Naive B cell (primary cell): Measurements from ENCODE around the gene CMSS1. TPM values are rescaled to one million over a fixed set of nuclear protein-coding genes. Genes with fewer than 3 reads are reported as not detected.
A peak's percentile ranks its signal among the peaks of the same experiment; 100 is the strongest.

Experiments used
- ATAC-seq, 2 donors: fragments of 150-1000 bp; cut with Tn5 transposase; 2 replicates each; pipeline ENCODE4 v1.10.0; 2021; ENCODE audit warnings: low read depth in 2 of 2, mild to moderate bottlenecking in 2 of 2, moderate library complexity in 2 of 2
- DNase-seq: peaks from one replicate; pipeline ENCODE4 v3.0.0; 2022
- H3K27ac Mint-ChIP-seq, 6 donors: one replicate each; pipeline ENCODE4 v1.8.0; 2020 to 2022; ENCODE audit warnings: mild to moderate bottlenecking in 6 of 6, mixed read lengths in 6 of 6, moderate library complexity in 5 of 6, inconsistent platforms in 2 of 6
- H3K27me3 Mint-ChIP-seq, 3 donors: one replicate each; pipeline ENCODE4 v1.8.0; 2021 to 2022; ENCODE audit warnings: mixed read lengths in 3 of 3, mild to moderate bottlenecking in 1 of 3
- H3K36me3 Mint-ChIP-seq, 2 donors: one replicate each; pipeline ENCODE4 v1.8.0; 2020 to 2022; ENCODE audit warnings: mixed read lengths in 2 of 2, inconsistent platforms in 1 of 2, mild to moderate bottlenecking in 1 of 2
- H3K4me1 Mint-ChIP-seq, 3 donors: one replicate each; pipeline ENCODE4 v1.8.0; 2020 to 2022; ENCODE audit warnings: mixed read lengths in 3 of 3, inconsistent platforms in 1 of 3, mild to moderate bottlenecking in 1 of 3, moderate library complexity in 1 of 3
- H3K4me3 Mint-ChIP-seq, 8 donors: one replicate each; pipeline ENCODE4 v1.8.0; 2020 to 2022; ENCODE audit warnings: mild to moderate bottlenecking in 8 of 8, mixed read lengths in 8 of 8, moderate library complexity in 8 of 8, inconsistent platforms in 2 of 8
- H3K9me3 Mint-ChIP-seq, 7 donors: one replicate each; pipeline ENCODE4 v1.8.0; 2020 to 2022; ENCODE audit warnings: mixed read lengths in 7 of 7, mild to moderate bottlenecking in 5 of 7, inconsistent platforms in 2 of 7, moderate library complexity in 1 of 7
- polyA plus RNA-seq, 6 donors: library from polyadenylated mRNA; unstranded; fragments of 300-500 nt; fragmentation: Illumina TruSeq; gene quantifications; one replicate each; pipeline ENCODE4 v1.2.3, GENCODE V29; 2021; ENCODE audit warnings: low read depth in 6 of 6

The CMSS1 gene
- polyA plus RNA-seq, 6 donors from 2014 or later: 18.6 to 80.3 (median 26.7) TPM

DNA sequence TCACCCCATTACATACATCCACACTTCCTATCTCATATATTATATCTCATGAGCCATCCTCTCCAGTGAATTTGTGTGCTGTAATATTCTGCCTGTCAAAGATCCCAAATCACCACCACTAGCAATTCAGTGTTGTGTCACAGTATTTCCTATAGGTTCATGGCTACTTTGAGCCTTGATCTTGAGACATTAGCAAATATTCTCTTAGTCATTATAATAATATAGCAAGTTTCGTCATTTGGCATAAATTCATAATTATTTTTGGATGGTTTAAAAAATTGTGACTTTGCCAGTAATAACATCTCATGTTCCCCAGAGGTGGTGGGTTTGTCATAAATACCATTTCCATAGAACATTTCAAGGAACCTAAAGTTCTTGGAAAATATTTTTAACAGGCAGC lies 47.7 kb downstream of the CMSS1 start:
- ATAC-seq (no peak), DNase-seq (no peak)
- H3K4me1 Mint-ChIP-seq: peaks cover 5 to 14% (median 8%) of the 10 kb centered on the region in 3 donors
- H3K4me3 Mint-ChIP-seq: no peak overlapping the region
- no peaks in the 10 kb centered on the region for H3K27me3 Mint-ChIP-seq
- H3K9me3 Mint-ChIP-seq: no peaks in the 10 kb centered on the region
- no peaks in the 10 kb centered on the region for H3K36me3 Mint-ChIP-seq
- peak overlapping the region in 1 of 6 donors; percentile 45 for H3K27ac Mint-ChIP-seq

DNA sequence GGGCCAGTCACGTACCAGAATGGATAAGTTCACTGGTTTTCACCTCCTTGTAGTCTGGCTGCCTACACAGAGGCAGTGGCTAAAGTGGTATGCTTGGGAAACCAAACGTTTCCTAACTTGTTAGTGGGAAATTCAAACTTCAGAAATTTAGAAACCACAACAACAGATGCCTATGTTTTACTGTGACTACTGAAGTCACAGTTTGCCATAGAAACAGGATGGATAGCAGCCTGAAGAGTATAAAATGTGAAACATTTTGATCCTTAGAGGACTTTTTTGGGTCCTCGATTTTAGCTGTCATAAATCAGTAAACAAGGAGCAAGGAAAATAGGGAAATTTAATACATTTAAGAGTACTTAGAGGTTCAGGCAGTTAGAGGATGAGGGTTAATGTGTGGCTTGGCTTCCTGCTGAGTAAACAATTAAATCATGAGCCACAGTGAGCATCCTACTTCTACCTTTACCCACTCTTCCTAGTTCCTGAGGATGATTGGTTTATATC lies 48.6 kb downstream of the CMSS1 start:
- Mint-ChIP-seq H3K36me3 (no peaks in the 10 kb centered on the region), H3K9me3 (no peaks in the 10 kb centered on the region), H3K27ac (peak overlapping the region in 1 of 6 donors; percentile 3), H3K4me3 (no peak overlapping the region), H3K27me3 (no peaks in the 10 kb centered on the region), H3K4me1 (peaks cover 5 to 14% (median 8%) of the 10 kb centered on the region in 3 donors)
- DNase-seq (no peak), ATAC-seq (no peak)

DNA sequence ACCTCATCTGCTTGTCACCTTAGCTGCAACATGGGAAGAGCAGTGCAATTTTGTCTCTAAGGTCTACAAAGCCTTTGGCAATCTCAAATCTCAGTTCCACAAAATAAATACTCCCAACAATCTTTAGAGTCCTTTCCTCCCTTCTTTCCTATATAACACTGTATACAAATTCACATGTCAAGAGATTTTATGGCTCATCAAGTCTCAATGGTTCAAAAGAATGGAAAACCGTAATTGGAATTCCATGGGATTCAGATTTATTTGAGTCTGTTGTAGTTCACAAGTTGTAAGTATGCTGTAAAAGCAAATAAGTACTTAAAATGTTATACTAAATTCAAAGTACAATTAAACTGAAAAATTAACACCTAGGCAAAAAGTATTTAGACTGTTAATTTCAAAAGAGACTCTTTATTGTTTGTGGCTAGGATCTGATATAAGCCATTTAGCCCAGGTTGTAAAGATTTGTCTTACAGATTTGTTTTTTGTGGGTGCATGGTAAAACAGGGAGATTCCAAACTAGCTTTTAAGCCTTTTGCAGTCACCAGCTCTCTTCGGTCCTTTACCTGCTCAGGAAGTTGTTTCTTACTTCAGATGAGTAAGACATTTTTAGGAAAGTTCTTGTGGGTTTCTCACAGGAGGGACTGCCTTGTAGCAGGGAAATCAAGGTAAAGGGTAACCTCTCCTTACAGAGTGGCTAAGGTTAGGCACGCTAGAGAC lies 50.1 kb downstream of the CMSS1 start:
- Mint-ChIP-seq H3K4me3 (no peak overlapping the region), H3K9me3 (no peaks in the 10 kb centered on the region), H3K4me1 (peaks cover 8 to 14% (median 10%) of the 10 kb centered on the region in 3 donors), H3K27ac (peak overlapping the region in 2 of 6 donors; percentile 3 to 75), H3K36me3 (no peaks in the 10 kb centered on the region), H3K27me3 (no peaks in the 10 kb centered on the region)
- no peak for ATAC-seq
- no peak for DNase-seq

DNA sequence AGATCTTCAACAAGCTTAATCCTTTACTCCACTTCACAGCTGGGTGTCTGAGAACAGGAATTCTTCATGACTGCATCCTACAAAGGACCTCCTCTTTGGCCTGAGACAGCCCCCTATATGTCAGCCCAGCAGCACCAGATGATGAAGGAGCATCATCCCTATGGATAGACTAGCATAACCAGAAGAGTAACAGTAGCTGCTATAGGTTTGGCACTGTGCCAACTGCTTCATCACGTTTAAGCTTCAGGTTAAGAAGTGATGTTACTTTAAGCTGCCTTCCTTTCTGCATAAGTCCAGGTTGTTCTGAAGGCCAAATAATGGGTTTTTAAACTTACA lies 50.6 kb downstream of the CMSS1 start:
- DNase-seq: no peak
- Mint-ChIP-seq H3K36me3 (no peaks in the 10 kb centered on the region), H3K9me3 (no peaks in the 10 kb centered on the region), H3K27me3 (no peaks in the 10 kb centered on the region), H3K4me1 (peaks cover 8 to 14% (median 10%) of the 10 kb centered on the region in 3 donors), H3K4me3 (no peak overlapping the region), H3K27ac (no peak overlapping the region)
- ATAC-seq: no peak

DNA sequence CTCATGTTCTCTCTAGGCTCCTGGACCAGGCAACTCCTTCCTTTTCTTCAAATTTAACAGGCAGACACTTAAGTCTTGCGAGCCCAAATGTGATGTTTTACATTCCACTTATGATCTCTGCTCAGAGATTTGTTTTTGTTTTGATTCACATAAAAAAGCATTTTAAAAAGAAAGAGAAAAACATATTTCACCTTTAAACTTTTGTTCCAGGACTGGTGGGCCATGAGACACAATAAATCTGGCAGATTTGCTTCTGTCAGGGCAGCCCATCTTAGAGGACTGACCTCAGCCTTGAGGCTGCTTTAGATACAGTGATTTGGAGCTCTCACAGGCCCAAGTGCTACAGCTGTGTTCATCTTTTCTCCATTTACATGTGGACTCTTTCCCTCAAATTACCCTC lies 52.0 kb downstream of the CMSS1 start:
- no peak overlapping the region for H3K4me3 Mint-ChIP-seq
- no peak for DNase-seq
- H3K4me1 Mint-ChIP-seq: peaks cover 8 to 14% (median 10%) of the 10 kb centered on the region in 3 donors
- H3K27ac Mint-ChIP-seq: no peak overlapping the region
- no peaks in the 10 kb centered on the region for H3K9me3 Mint-ChIP-seq
- ATAC-seq: no peak
- no peaks in the 10 kb centered on the region for H3K27me3 Mint-ChIP-seq
- no peaks in the 10 kb centered on the region for H3K36me3 Mint-ChIP-seq

DNA sequence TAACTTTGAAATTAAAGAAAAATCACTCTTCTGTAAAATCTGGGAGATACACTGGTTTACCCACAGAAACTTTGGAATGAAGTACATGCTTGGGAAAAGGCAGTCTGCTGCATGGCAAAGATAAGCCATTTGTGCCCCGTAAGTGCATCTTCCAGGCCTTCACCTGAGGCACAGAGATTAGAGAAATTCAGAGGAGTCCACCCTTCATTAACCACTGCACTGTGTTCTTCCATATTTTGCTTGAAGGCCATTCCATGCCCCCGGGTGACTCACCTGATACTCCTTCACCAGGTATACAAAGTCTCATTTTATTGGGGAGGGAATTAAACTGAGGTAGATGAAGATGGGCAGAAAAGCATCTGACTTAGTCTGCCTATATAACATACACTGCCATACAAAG lies 53.0 kb downstream of the CMSS1 start:
- H3K27ac Mint-ChIP-seq: peak overlapping the region in 1 of 6 donors; percentile 49
- H3K27me3 Mint-ChIP-seq: no peaks in the 10 kb centered on the region
- H3K36me3 Mint-ChIP-seq: no peaks in the 10 kb centered on the region

DNA sequence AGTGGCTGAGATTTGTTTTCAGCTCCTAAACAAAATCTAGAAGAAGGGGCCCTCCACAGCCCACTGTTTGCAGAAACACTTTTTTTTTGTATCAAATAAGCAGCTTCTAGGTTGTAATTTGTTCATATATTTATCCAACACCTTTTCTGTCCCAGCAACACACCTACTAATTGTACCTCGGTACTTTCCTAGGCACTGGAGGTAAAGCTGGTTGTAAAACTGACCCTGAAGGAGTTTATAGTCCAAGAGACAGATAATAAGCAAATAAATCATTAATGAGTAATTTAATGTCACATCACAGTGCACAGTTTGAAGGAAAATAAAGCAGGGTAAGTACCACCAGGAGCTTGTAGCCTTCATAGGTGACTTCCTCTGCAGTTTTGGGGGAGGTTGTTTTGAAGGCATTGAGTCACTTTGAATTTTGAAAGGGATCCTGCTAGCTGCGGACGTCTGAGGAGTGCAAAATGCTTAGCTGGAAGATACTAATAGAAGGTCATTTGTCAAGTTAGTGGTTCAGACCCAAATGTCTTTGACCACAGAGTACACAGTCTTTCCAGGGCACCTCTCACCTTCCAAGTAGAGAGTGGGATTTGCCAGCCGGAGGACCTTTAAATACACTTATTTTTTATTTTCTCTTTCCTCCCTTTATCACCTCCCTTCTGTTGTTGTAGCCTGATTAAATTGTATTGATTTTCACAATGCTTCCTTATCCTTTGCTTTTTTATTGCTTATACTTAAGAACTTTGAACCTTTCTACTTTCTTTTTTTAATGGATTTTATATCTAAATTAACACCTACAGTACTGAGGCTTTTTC lies 53.8 kb downstream of the CMSS1 start:
- Mint-ChIP-seq H3K36me3 (no peaks in the 10 kb centered on the region), H3K4me3 (peak overlapping the region in 1 of 8 donors; percentile 30), H3K27me3 (no peaks in the 10 kb centered on the region), H3K9me3 (no peaks in the 10 kb centered on the region), H3K4me1 (peaks cover 6 to 13% (median 8%) of the 10 kb centered on the region in 3 donors), H3K27ac (peak overlapping the region in 1 of 6 donors; percentile 74)
- DNase-seq: no peak
- no peak for ATAC-seq

More for the DNA sequence above, 53.0 kb downstream of the CMSS1 start:
- peaks cover 10 to 14% (median 13%) of the 10 kb centered on the region in 3 donors for H3K4me1 Mint-ChIP-seq
- H3K9me3 Mint-ChIP-seq: no peaks in the 10 kb centered on the region
- H3K4me3 Mint-ChIP-seq: no peak overlapping the region
- DNase-seq (no peak), ATAC-seq (no peak)

DNA sequence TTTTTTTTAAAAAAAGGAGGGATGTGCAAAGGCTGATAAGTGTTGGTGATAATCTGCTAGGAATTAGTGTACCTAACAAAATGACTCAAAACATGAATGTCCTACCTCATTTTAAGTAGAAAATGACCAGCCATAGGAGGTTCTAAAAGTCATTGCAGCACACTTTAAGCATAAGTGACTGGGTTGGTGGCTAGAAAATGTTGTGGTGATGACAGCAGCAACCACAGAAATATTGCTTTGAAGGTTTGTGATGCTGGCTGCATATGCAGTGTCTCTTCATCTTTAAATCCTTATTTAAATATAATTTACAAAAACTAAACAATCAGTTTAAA lies 55.2 kb downstream of the CMSS1 start:
- Mint-ChIP-seq H3K9me3 (no peaks in the 10 kb centered on the region), H3K4me3 (no peak overlapping the region), H3K27ac (no peak overlapping the region), H3K36me3 (no peaks in the 10 kb centered on the region), H3K27me3 (no peaks in the 10 kb centered on the region), H3K4me1 (peaks cover 9 to 14% (median 13%) of the 10 kb centered on the region in 3 donors)
- no peak for DNase-seq
- ATAC-seq: no peak

DNA sequence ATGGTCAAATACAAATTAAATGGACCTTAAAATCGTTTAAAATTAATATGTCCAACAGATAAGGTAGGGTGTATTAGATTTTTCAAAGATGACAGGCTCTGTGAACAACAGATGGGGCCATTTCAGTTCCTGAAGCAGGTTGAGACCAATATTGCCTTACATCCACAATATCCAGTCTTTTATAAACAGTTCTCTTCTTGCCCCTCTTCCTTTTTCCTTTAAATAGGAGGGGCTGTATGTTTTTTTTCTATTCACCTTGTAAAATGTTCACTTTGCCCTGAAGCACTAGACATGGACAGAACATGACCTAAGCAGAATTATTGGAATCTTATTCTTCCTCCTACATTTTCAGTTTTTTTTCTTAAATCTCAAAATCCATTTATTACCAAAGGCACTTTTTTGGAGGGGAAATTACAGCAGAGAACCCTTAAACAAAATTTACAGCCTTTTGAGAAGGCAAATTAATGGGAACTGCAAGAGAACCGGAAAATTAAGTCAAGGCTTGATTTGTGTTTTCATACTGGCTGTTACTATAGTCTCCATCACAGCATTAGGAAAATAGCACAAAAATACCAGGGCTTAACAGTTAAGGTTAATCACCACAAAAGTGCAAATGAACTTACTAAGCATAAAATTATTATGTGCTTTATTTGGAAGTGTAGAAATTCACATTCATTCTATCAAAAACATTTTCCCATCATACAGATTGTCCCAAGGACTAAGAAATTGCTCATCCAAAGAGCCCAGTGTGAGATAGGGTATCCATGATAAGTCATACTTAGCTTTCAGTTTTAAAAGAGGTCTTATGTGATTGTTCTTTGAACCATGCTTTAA lies 55.8 kb downstream of the CMSS1 start:
- H3K27ac Mint-ChIP-seq: no peak overlapping the region
- no peaks in the 10 kb centered on the region for H3K9me3 Mint-ChIP-seq
- H3K4me1 Mint-ChIP-seq: peaks cover 11 to 16% (median 13%) of the 10 kb centered on the region in 3 donors
- H3K36me3 Mint-ChIP-seq: no peaks in the 10 kb centered on the region
- no peak for ATAC-seq
- H3K27me3 Mint-ChIP-seq: no peaks in the 10 kb centered on the region
- no peak for DNase-seq
- no peak overlapping the region for H3K4me3 Mint-ChIP-seq

DNA sequence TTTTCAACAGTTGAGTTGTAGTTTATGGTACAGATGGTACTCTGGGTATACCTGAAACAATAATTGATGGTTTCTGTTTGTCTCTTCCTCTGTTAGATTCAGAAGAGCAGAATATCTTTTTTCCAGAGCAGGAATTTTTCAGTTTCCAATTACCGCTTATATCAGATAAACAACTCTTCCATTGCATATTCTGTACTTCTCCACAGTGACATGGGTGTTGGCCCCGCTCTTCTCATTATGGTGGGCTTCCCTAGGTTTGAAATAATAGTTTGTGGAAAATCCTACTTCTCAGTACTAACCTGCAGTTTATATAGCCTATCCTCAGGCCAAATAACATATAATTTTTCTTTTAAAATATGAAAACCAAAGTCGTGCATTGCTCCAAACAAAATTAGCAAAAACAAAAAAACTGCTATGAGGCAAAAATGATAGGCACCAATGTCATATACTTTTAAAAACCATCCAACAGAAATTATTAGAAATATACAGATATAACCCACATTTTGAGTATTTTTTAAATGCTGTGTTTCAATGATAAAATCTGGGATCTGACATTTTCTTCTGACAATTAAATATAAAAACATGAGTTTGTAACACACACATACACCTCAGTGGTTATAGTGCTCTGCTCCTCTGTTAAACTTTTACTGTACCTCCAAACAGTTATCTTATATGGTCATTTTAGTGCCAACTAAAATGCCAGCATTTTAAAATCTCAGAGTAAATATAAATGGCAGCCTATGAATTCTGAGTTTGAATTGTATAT lies 56.8 kb downstream of the CMSS1 start:
- Mint-ChIP-seq H3K4me1 (peaks cover 11 to 16% (median 13%) of the 10 kb centered on the region in 3 donors), H3K27ac (no peak overlapping the region), H3K27me3 (no peaks in the 10 kb centered on the region), H3K9me3 (no peaks in the 10 kb centered on the region), H3K36me3 (no peaks in the 10 kb centered on the region), H3K4me3 (no peak overlapping the region)
- DNase-seq (no peak), ATAC-seq (no peak)

DNA sequence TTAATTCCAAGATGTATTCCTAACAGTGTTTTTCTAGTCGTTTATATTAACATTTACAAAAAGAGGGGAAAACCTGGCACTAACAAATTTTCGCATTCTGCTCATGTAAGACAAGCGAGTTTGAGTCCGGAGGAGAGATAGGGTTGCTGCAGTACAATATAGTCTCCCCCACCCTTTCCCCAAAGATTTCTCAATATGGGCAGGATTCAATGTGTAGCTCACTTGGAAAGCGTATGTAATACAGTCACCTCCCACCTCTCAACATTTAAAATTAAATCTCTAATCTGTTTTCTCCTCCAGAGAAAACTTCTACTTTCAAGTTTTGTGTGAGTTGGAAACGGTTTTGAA lies 57.9 kb downstream of the CMSS1 start:
- H3K36me3 Mint-ChIP-seq: no peaks in the 10 kb centered on the region
- H3K4me3 Mint-ChIP-seq: peak overlapping the region; percentile 79 to 91 (median 86)
- H3K4me1 Mint-ChIP-seq: peaks cover 11 to 16% (median 13%) of the 10 kb centered on the region in 3 donors
- peak; percentile 25 to 29 for ATAC-seq
- H3K27ac Mint-ChIP-seq: peak overlapping the region in 3 of 6 donors; percentile 76 to 92 (median 76)
- H3K9me3 Mint-ChIP-seq: no peaks in the 10 kb centered on the region
- no peaks in the 10 kb centered on the region for H3K27me3 Mint-ChIP-seq
- no peak for DNase-seq

DNA sequence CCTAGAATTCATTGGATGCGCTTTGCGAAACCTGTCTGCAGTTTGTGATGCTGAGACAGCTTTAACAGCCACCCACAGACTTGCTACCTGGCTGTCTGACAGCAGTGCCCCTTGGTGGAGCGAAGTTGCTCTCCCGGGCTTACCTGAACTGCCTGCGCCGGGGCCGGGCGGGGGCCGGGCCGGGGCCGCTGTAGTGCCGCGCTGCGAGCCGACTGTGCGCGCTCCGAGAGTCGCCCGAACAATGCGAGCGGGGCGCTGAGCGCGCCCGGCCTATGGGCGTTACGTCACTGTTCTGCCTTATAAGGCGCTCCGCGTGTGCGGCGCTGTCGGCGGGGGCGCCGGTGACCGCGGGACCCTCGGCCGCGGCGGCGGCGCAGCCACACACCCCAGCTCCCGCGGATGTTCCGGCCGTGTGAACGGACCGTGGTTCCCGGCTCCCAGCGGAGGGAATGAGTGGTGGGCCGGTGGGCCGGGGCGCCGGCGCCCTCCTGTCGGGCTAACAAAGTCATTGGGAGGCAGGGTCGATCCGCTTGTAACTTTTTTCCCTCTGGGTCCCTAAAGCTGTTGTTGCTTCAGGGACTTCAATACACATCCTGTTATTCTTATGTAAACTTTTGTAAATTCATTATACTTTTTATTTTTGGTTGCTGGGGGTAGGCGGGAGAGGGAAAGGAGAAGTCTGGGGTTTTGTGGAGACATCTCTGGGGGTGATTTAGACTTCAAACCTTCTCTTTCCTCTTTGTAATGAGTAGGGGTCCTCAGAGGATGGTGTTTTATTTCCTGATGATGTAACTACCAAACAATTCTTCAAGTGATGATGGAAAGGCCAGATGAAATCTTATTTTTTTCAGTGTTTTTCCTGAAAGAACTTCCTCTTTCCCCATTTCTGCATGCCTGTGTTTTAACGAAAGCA lies 58.5 kb downstream of the CMSS1 start:
- Mint-ChIP-seq H3K4me3 (peak overlapping the region; percentile 79 to 91 (median 86)), H3K4me1 (peaks cover 11 to 16% (median 13%) of the 10 kb centered on the region in 3 donors), H3K9me3 (no peaks in the 10 kb centered on the region), H3K27ac (peak overlapping the region; percentile 73 to 97 (median 90)), H3K36me3 (no peaks in the 10 kb centered on the region), H3K27me3 (no peaks in the 10 kb centered on the region)
- DNase-seq (peak; percentile 75), ATAC-seq (peak; percentile 97)
